ENCODE measurements around the gene ZSCAN23. TPM values are rescaled to one million over a fixed set of nuclear protein-coding genes. Genes with fewer than 3 reads are reported as not detected.

Gene ZSCAN23
- total and polyA plus RNA-seq, 9 of the 15 experiments (the other 6 are each of a cell fraction or from before 2014, with no cell fraction given) = 0.05 to 0.29 (median 0.21) TPM; not detected in 1

DNA sequence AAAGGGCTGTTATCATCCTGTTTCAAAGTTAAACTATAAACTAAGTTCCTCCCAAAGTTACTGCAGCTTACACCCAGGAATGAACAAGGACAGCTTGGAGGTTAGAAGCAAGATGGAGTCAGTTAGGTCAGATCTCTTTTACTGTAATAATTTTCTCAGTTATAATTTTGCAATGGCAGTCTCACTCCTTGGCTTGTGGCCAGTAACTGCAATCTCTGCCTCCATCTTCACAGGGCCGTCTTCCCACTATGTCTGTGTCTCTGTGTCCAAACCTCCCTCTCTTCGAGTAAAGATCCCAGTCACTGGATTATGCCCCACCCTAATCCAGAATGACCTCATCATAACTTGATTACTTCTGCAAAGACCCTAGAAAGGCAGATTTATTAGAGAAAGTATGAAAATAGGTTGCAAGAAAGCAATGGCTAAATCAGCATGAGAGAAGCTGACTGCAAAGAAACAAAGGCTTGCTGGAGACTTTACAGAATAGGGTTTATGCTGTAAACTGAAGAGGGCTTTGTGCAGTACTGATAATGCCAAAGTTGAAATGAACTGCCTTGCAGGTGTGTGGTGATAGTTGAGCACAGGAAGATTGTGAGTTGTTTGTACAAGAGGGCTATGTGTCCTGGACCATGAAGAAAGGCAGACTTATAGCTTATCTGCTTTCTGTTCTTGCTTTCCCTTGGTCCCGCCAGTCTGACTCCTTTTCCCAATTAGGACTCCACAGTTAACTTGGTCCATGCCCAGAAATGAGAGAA, 43.9 kb upstream of the ZSCAN23 start (continued):
- TF ChIP-seq, protein P1, sequence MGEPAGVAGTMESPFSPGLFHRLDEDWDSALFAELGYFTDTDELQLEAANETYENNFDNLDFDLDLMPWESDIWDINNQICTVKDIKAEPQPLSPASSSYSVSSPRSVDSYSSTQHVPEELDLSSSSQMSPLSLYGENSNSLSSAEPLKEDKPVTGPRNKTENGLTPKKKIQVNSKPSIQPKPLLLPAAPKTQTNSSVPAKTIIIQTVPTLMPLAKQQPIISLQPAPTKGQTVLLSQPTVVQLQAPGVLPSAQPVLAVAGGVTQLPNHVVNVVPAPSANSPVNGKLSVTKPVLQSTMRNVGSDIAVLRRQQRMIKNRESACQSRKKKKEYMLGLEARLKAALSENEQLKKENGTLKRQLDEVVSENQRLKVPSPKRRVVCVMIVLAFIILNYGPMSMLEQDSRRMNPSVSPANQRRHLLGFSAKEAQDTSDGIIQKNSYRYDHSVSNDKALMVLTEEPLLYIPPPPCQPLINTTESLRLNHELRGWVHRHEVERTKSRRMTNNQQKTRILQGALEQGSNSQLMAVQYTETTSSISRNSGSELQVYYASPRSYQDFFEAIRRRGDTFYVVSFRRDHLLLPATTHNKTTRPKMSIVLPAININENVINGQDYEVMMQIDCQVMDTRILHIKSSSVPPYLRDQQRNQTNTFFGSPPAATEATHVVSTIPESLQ (CRISPR knock-in tag; IDR thresholded peaks at IDR 0.05) = no peak
- TF ChIP-seq RBFOX2 (IDR thresholded peaks at IDR 0.05; ENCODE audit: low read depth, low read length) = no peak
- no peak for TF ChIP-seq FIP1L1 (IDR thresholded peaks at IDR 0.05; ENCODE audit: low read depth, low read length, poor library complexity, severe bottlenecking)
- TF ChIP-seq NCOR1 (IDR thresholded peaks at IDR 0.05) = peak; percentile 39
- TF ChIP-seq TEAD2 (tag; IDR thresholded peaks at IDR 0.05) = peak; percentile 88
- TF ChIP-seq ZNF140 (CRISPR knock-in tag; IDR thresholded peaks at IDR 0.05) = no peak; the same call in 1 of the 2 replicates
- TF ChIP-seq SP2 (IDR thresholded peaks at IDR 0.05; ENCODE audit: extremely low read depth, low read depth, low read length, poor library complexity, severe bottlenecking) = no peak
- TF ChIP-seq U2AF2 (optimal IDR thresholded peaks at IDR 0.05; ENCODE audit: low read depth, low read length) = no peak
- TF ChIP-seq NFIX (CRISPR knock-in tag; IDR thresholded peaks at IDR 0.05; ENCODE audit: low read depth) = no peak
- TF ChIP-seq FOXP1 (CRISPR knock-in tag; IDR thresholded peaks at IDR 0.05) = no peak
- no peak for TF ChIP-seq SRSF1 (IDR thresholded peaks at IDR 0.05; ENCODE audit: low read depth, low read length)
- TF ChIP-seq, protein P2, sequence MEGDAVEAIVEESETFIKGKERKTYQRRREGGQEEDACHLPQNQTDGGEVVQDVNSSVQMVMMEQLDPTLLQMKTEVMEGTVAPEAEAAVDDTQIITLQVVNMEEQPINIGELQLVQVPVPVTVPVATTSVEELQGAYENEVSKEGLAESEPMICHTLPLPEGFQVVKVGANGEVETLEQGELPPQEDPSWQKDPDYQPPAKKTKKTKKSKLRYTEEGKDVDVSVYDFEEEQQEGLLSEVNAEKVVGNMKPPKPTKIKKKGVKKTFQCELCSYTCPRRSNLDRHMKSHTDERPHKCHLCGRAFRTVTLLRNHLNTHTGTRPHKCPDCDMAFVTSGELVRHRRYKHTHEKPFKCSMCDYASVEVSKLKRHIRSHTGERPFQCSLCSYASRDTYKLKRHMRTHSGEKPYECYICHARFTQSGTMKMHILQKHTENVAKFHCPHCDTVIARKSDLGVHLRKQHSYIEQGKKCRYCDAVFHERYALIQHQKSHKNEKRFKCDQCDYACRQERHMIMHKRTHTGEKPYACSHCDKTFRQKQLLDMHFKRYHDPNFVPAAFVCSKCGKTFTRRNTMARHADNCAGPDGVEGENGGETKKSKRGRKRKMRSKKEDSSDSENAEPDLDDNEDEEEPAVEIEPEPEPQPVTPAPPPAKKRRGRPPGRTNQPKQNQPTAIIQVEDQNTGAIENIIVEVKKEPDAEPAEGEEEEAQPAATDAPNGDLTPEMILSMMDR (IDR thresholded peaks at IDR 0.05 in 2 of 3, conservative IDR thresholded peaks at IDR 0.05 in 1 of 3; ENCODE audit: insufficient read depth in 2 of 3, low read depth in 1 of 3, low read length in 3 of 3) = no peak
- TF ChIP-seq, protein P3, sequence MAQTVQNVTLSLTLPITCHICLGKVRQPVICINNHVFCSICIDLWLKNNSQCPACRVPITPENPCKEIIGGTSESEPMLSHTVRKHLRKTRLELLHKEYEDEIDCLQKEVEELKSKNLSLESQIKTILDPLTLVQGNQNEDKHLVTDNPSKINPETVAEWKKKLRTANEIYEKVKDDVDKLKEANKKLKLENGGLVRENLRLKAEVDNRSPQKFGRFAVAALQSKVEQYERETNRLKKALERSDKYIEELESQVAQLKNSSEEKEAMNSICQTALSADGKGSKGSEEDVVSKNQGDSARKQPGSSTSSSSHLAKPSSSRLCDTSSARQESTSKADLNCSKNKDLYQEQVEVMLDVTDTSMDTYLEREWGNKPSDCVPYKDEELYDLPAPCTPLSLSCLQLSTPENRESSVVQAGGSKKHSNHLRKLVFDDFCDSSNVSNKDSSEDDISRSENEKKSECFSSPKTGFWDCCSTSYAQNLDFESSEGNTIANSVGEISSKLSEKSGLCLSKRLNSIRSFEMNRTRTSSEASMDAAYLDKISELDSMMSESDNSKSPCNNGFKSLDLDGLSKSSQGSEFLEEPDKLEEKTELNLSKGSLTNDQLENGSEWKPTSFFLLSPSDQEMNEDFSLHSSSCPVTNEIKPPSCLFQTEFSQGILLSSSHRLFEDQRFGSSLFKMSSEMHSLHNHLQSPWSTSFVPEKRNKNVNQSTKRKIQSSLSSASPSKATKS (CRISPR knock-in tag; IDR thresholded peaks at IDR 0.05) = no peak
- no peak for TF ChIP-seq TCF7L2 (IDR thresholded peaks at IDR 0.05; ENCODE audit: low read depth, low read length)
- no peak for TF ChIP-seq HDAC2 (IDR thresholded peaks at IDR 0.05)
- no peak for TF ChIP-seq HDAC1 (IDR thresholded peaks at IDR 0.05)
- TF ChIP-seq CCAR2 (IDR thresholded peaks at IDR 0.05; ENCODE audit: low read depth, low read length) = no peak
- TF ChIP-seq, protein P4, sequence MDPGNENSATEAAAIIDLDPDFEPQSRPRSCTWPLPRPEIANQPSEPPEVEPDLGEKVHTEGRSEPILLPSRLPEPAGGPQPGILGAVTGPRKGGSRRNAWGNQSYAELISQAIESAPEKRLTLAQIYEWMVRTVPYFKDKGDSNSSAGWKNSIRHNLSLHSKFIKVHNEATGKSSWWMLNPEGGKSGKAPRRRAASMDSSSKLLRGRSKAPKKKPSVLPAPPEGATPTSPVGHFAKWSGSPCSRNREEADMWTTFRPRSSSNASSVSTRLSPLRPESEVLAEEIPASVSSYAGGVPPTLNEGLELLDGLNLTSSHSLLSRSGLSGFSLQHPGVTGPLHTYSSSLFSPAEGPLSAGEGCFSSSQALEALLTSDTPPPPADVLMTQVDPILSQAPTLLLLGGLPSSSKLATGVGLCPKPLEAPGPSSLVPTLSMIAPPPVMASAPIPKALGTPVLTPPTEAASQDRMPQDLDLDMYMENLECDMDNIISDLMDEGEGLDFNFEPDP (CRISPR knock-in tag; IDR thresholded peaks at IDR 0.05) = no peak
